Measurements from ENCODE around the gene PILRA.
"Not testable (repeated sequence)": the region's sequence is repeated elsewhere in the genome, so short reads cannot be mapped to it uniquely, and the experiment has no call there.

The PILRA gene

GRCh38 chr7:100360135-100360854, 13.0 kb upstream of the PILRA start:
- TF ChIP-seq, protein P1, sequence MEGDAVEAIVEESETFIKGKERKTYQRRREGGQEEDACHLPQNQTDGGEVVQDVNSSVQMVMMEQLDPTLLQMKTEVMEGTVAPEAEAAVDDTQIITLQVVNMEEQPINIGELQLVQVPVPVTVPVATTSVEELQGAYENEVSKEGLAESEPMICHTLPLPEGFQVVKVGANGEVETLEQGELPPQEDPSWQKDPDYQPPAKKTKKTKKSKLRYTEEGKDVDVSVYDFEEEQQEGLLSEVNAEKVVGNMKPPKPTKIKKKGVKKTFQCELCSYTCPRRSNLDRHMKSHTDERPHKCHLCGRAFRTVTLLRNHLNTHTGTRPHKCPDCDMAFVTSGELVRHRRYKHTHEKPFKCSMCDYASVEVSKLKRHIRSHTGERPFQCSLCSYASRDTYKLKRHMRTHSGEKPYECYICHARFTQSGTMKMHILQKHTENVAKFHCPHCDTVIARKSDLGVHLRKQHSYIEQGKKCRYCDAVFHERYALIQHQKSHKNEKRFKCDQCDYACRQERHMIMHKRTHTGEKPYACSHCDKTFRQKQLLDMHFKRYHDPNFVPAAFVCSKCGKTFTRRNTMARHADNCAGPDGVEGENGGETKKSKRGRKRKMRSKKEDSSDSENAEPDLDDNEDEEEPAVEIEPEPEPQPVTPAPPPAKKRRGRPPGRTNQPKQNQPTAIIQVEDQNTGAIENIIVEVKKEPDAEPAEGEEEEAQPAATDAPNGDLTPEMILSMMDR (IDR thresholded peaks at IDR 0.05; ENCODE audit: borderline replicate concordance, control extremely low read depth, extremely low read depth, insufficient read depth, missing control alignments) = no peak
- in situ Hi-C loops (cut with MboI; ENCODE audit: low sequenced_read_pairs, unreplicated experiment) = no loop called here
- no peak for DNase-seq (ENCODE audit: low spot score)

DNA sequence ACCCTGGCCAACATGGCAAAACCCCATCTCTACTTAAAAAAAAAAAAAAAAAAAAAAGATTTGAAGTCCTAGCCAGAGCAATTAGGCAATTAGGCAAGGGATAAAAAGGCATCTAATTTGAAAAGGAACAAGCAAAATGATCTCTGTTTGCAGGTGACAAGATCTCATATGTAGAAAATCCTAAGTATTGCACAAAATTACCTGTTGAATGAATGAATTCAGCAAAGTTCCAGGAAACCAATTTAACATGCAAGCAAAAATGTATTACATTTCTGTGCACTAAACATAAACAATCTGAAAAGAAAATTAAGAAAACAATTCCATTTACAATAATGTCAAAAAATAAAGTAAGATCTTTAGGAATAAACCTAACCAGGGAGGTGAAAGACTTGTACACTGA, 10.2 kb upstream of the PILRA start:
- in situ Hi-C loops (cut with MboI; ENCODE audit: low sequenced_read_pairs, unreplicated experiment) = no loop called here
- TF ChIP-seq, protein P1 (IDR thresholded peaks at IDR 0.05; ENCODE audit: borderline replicate concordance, control extremely low read depth, extremely low read depth, insufficient read depth, missing control alignments) = no peak
- DNase-seq (ENCODE audit: low spot score) = no peak

DNA sequence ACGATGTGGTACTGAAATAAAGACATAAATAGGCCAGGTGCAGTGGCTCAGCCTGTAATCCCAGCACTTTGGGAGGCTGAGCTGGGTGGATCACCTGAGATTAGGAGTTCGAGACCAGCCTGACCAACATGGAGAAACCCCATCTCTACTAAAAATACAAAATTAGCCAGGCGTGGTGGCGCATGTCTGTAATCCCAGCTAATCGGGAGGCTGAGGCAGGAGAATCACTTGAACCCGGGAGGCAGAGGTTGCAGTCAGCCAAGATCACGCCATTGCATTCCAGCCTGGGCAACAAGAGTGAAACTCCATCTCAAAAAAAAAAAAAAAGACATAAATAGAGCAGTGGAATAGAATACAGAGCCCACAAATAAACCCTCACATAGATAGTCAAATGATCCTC, 9.5 kb upstream of the PILRA start:
- DNase-seq (ENCODE audit: low spot score); in situ Hi-C loops (cut with MboI; ENCODE audit: low sequenced_read_pairs, unreplicated experiment): not testable (repeated sequence)

- in situ Hi-C loops (cut with MboI; ENCODE audit: low sequenced_read_pairs, unreplicated experiment) = no loop called here
- DNase-seq (ENCODE audit: low spot score) = no peak
- TF ChIP-seq, protein P1 (IDR thresholded peaks at IDR 0.05; ENCODE audit: borderline replicate concordance, control extremely low read depth, extremely low read depth, insufficient read depth, missing control alignments) = no peak
Observed at GRCh38 chr7:100364480-100364879, 8.8 kb upstream of the PILRA start.

DNA sequence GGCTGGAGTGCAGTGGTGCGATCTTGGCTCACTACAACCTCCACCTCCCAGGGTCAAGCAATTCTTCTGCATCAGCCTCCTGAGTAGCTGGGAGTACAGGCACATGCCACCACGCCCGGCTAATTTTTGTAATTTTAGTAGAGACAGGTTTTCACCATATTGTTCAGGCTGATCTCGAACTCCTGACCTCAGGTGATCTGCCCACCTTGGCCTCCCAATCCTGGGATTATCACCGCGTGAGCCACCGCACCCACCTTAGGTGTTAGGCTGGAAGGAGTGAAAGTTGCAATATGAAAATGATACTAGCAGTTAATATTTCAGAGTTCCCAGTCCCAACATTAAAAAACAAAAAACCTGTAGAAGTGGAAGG, 7.3 kb upstream of the PILRA start:
- DNase-seq (ENCODE audit: low spot score); in situ Hi-C loops (cut with MboI; ENCODE audit: low sequenced_read_pairs, unreplicated experiment): not testable (repeated sequence)

DNA sequence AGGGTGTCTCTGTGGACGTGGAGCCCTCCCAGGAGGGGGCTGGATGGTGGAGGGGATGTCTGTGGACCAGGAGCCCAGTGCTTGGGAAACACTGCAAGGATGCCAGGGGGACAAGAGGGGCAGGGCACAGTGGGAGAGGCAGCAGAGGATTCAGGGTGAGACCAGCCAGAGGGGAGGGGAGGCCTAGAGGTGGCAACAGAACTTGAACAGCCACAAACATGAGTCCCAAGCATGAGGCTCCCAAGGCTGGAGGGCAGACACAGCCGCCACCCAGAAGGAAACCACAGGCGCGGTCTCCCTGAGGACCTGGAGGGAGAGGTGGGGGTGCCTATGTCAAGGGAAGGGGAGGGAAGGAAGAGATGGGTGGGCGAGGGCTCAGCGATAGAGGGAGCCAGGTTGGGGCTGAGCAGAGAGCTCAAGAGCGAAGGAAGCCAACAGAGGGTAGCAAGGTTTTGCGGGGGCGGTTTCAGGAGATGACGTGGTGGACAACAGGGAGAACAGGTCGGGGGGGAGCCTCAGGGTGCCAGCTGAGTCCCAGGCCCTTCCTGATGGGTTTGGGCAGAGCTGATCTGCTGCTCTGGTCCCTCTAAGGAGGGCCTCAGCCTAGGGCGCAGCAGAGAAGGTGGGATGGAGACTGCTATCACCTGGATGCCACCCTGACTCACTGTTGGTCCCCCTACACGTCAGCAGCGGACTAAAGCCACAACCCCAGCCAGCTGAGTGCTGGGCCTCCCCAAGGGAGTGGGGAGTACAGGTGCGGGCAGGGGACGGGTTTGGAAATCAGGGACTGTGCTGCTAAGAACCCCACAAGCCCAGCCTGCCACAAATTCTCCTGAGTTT, 6.7 kb upstream of the PILRA start:
- TF ChIP-seq, protein P1 (IDR thresholded peaks at IDR 0.05; ENCODE audit: borderline replicate concordance, control extremely low read depth, extremely low read depth, insufficient read depth, missing control alignments) = no peak
- in situ Hi-C loops (cut with MboI; ENCODE audit: low sequenced_read_pairs, unreplicated experiment) = no loop called here
- peak; percentile 68 for DNase-seq (ENCODE audit: low spot score)

- TF ChIP-seq, protein P1 (IDR thresholded peaks at IDR 0.05; ENCODE audit: borderline replicate concordance, control extremely low read depth, extremely low read depth, insufficient read depth, missing control alignments) = no peak
- no peak for DNase-seq (ENCODE audit: low spot score)
- in situ Hi-C loops (cut with MboI; ENCODE audit: low sequenced_read_pairs, unreplicated experiment) = no loop called here
Observed at GRCh38 chr7:100367251-100367620, 6.1 kb upstream of the PILRA start.
